CD14-positive monocyte (primary cell): ENCODE results near the gene MRPL45. TPM values are rescaled to one million over a fixed set of nuclear protein-coding genes. Genes with fewer than 3 reads are reported as not detected.

Source experiments
- DNase-seq, 3 donors: peaks; one replicate each; pipeline ENCODE4 v3.0.0-alpha.2; 2011 to 2022
- H2AFZ ChIP-seq: 2 replicates; pipeline ENCODE4 v1.6.0; 2012; ENCODE audit warnings: mild to moderate bottlenecking, low read depth, low read length, inconsistent platforms; ENCODE audit not compliant: insufficient read depth, poor library complexity, severe bottlenecking
- H3K27ac ChIP-seq, 2 donors: 1 replicate in 1 of 2; 2 replicates in 1 of 2; pipeline ENCODE4 v1.5.1; 2012 to 2013; ENCODE audit warnings: low read length in 2 of 2, control low read depth in 1 of 2, inconsistent platforms in 1 of 2, low read depth in 1 of 2, mild to moderate bottlenecking in 1 of 2
- H3K27me3 ChIP-seq, 2 donors: one replicate each; pipeline versions ENCODE4 v1.6.0 to v1.6.1; 2011 to 2013; ENCODE audit warnings: low read length in 2 of 2; ENCODE audit not compliant: control insufficient read depth in 2 of 2, insufficient read depth in 2 of 2
- H3K36me3 ChIP-seq, 2 donors: replicated peaks in 1 of 2; 1 replicate in 1 of 2; 2 replicates in 1 of 2; pipeline versions ENCODE4 v1.5.1 to v1.6.1; 2012 to 2013; ENCODE audit warnings: low read length in 2 of 2, control low read depth in 1 of 2, inconsistent platforms in 1 of 2, mild to moderate bottlenecking in 1 of 2; ENCODE audit not compliant: insufficient read depth in 2 of 2, control insufficient read depth in 1 of 2
- H3K4me1 ChIP-seq, 2 donors: 1 replicate in 1 of 2; 2 replicates in 1 of 2; pipeline versions ENCODE4 v1.5.1 to v1.6.1; 2012 to 2013; ENCODE audit warnings: low read length in 2 of 2, control low read depth in 1 of 2, inconsistent platforms in 1 of 2, mild to moderate bottlenecking in 1 of 2, moderate library complexity in 1 of 2; ENCODE audit not compliant: insufficient read depth in 2 of 2, control insufficient read depth in 1 of 2
- H3K4me2 ChIP-seq: replicated peaks from 2 replicates; pipeline ENCODE3; 2012; ENCODE audit warnings: low read length, moderate library complexity, mild to moderate bottlenecking; ENCODE audit not compliant: poor library complexity, severe bottlenecking; ENCODE audit errors: extremely low read depth
- H3K4me3 ChIP-seq, 3 experiments: fragments of 200-600 bp in 1 of 3; sonication (generic) in 1 of 3; replicated peaks in 1 of 3; 1 replicate in 2 of 3; 2 replicates in 1 of 3; pipeline ENCODE4 v1.5.1; 2011 to 2013; ENCODE audit warnings: low read length in 3 of 3, mild to moderate bottlenecking in 3 of 3, control low read depth in 2 of 3, low read depth in 2 of 3, inconsistent platforms in 1 of 3, moderate library complexity in 1 of 3
- H3K79me2 ChIP-seq: 2 replicates; pipeline ENCODE4 v1.6.0; 2012; ENCODE audit warnings: mild to moderate bottlenecking, control low read depth, inconsistent platforms, low read length, moderate library complexity; ENCODE audit not compliant: insufficient read depth
- H3K9ac ChIP-seq: 2 replicates; pipeline ENCODE4 v1.6.0; 2017; ENCODE audit warnings: low read length, mild to moderate bottlenecking; ENCODE audit not compliant: insufficient read depth, poor library complexity, severe bottlenecking
- H3K9me3 ChIP-seq, 2 donors: replicated peaks in 1 of 2; 1 replicate in 1 of 2; 2 replicates in 1 of 2; pipeline versions ENCODE4 v1.5.1 to v1.6.1; 2012 to 2013; ENCODE audit warnings: low read length in 2 of 2, control low read depth in 1 of 2; ENCODE audit not compliant: control insufficient read depth in 1 of 2, insufficient read depth in 1 of 2
- H4K20me1 ChIP-seq: 2 replicates; pipeline ENCODE4 v1.6.0; 2012; ENCODE audit warnings: mild to moderate bottlenecking, low read length, control low read depth, moderate library complexity; ENCODE audit not compliant: insufficient read depth
- H3K27ac Mint-ChIP-seq, 7 donors: one replicate each; pipeline ENCODE4 v1.8.0; 2020; ENCODE audit warnings: mild to moderate bottlenecking in 7 of 7, mixed read lengths in 7 of 7, moderate library complexity in 6 of 7, inconsistent platforms in 2 of 7
- H3K27me3 Mint-ChIP-seq, 3 donors: one replicate each; pipeline ENCODE4 v1.8.0; 2021 to 2022; ENCODE audit warnings: low read depth in 3 of 3, mild to moderate bottlenecking in 3 of 3, mixed read lengths in 3 of 3, moderate library complexity in 3 of 3, inconsistent platforms in 1 of 3
- H3K36me3 Mint-ChIP-seq, 2 donors: one replicate each; pipeline ENCODE4 v1.8.0; 2020; ENCODE audit warnings: mixed read lengths in 2 of 2, inconsistent platforms in 1 of 2, mild to moderate bottlenecking in 1 of 2
- H3K4me1 Mint-ChIP-seq: one replicate; pipeline ENCODE4 v1.8.0; 2020; ENCODE audit warnings: mild to moderate bottlenecking, mixed read lengths
- H3K4me3 Mint-ChIP-seq, 2 donors: one replicate each; pipeline ENCODE4 v1.8.0; 2020; ENCODE audit warnings: mild to moderate bottlenecking in 2 of 2, mixed read lengths in 2 of 2, moderate library complexity in 1 of 2
- H3K9me3 Mint-ChIP-seq, 7 donors: one replicate each; pipeline ENCODE4 v1.8.0; 2020 to 2022; ENCODE audit warnings: mixed read lengths in 7 of 7, mild to moderate bottlenecking in 6 of 7, moderate library complexity in 6 of 7, inconsistent platforms in 2 of 7
- WGBS: methylation state at CpG from one replicate; pipeline ENCODE4 v1.1.5; 2013; ENCODE audit warnings: missing lambda C conversion rate; ENCODE audit not compliant: insufficient coverage; 5-methylcytosine and 5-hydroxymethylcytosine counted together
- intact Hi-C, 2 donors: fragments of 100-400 bp; cut with micrococcal nuclease; formaldehyde crosslinking; loops; one replicate each; pipeline versions ENCODE4 v1.15.0 to v1.15.1; 2023
- polyA plus RNA-seq, 3 donors: library from polyadenylated mRNA; depleted of rRNA in 1 of 3; unstranded in 2 of 3; stranded (reverse) in 1 of 3; fragments of 300-500 nt in 2 of 3; fragments of >200 nt in 1 of 3; fragmentation: Illumina TruSeq in 2 of 3; gene quantifications; 1 replicate in 2 of 3; 2 replicates in 1 of 3; pipeline ENCODE4 v1.2.3, GENCODE V29; 2012 to 2021
- TF ChIP-seq, protein P1 (sequence below): fragments of 200-600 bp; IDR thresholded peaks from one replicate; pipeline ENCODE4 v1.8.0; 2022; ENCODE audit warnings: antibody characterized with exemption, mild to moderate bottlenecking

The MRPL45 gene
- polyA plus RNA-seq, 3 donors, result 18.3 to 20.8 (median 19.8) TPM

DNA sequence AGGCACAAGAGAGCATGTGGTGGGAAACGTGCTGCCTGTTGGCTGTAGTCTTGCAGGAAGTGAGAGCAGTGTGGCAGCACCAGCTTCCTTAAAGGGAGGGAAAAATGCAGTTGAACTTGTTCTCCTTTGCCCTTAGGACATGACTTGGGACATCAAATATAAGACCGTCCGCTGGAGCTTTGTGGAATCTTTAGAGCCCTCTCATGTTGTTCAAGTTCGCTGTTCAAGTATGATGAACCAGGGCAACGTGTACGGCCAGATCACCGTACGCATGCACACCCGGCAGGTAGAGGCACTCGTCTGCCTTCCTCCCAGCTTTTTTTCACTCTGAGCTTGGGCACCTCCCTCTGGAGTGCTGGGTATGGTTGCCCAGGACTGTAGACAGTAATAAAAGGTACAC, 23.5 kb downstream of the MRPL45 start:
- Histone ChIP-seq H3K9ac (no peak overlapping the region), H4K20me1 (no peaks in the 10 kb centered on the region), H3K79me2 (no peaks in the 10 kb centered on the region), H3K27ac (no peak overlapping the region), H3K4me1 (peaks cover 14 to 17% of the 10 kb centered on the region in 2 donors), H3K4me2 (no peak overlapping the region), H3K9me3 (no peaks in the 10 kb centered on the region), H3K27me3 (no peaks in the 10 kb centered on the region), H3K36me3 (peaks cover 16 to 48% of the 10 kb centered on the region in 2 donors), H3K4me3 (no peak overlapping the region), H2AFZ (no peak overlapping the region)
- Mint-ChIP-seq H3K27me3 (no peaks in the 10 kb centered on the region), H3K4me1 (peaks cover 24% of the 10 kb centered on the region), H3K36me3 (peaks cover 41 to 58% of the 10 kb centered on the region in 2 donors), H3K9me3 (no peaks in the 10 kb centered on the region), H3K27ac (peak overlapping the region in 3 of 7 donors; percentile 1 to 67 (median 19)), H3K4me3 (no peak overlapping the region)
- TF ChIP-seq, protein P1, sequence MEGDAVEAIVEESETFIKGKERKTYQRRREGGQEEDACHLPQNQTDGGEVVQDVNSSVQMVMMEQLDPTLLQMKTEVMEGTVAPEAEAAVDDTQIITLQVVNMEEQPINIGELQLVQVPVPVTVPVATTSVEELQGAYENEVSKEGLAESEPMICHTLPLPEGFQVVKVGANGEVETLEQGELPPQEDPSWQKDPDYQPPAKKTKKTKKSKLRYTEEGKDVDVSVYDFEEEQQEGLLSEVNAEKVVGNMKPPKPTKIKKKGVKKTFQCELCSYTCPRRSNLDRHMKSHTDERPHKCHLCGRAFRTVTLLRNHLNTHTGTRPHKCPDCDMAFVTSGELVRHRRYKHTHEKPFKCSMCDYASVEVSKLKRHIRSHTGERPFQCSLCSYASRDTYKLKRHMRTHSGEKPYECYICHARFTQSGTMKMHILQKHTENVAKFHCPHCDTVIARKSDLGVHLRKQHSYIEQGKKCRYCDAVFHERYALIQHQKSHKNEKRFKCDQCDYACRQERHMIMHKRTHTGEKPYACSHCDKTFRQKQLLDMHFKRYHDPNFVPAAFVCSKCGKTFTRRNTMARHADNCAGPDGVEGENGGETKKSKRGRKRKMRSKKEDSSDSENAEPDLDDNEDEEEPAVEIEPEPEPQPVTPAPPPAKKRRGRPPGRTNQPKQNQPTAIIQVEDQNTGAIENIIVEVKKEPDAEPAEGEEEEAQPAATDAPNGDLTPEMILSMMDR, result no peak
- intact Hi-C loops, result no loop called here
- DNase-seq, result no peak
- WGBS, result 35% methylated on average over 4 of the region's 10 CpGs

DNA sequence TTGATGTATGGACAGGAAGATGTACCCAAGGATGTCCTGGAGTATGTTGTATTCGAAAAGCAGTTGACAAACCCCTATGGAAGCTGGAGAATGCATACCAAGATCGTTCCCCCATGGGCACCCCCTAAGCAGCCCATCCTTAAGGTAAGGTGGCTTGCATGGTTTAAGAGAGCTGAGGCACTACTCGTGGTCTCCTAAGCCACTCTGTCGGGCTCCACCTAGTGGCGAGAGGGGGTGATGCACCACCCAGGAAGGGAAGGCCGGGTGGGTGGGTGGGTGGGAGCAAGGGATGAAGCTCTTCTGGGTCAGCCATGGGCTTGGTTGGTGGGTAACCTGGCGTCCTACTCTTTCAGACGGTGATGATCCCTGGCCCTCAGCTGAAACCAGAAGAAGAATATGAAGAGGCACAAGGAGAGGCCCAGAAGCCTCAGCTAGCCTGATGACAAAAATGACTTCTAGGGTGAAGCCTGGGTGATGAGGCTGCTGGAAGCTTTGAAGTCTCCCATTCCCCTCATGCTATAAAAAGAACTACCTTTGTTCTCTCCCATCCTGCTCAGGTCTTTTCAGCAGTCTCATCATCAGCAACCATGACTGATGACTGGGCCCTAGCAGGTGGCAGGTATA, 25.3 kb downstream of the MRPL45 start:
- H3K4me3 Mint-ChIP-seq, result no peak overlapping the region
- H3K27ac Mint-ChIP-seq, result no peak overlapping the region

More for the DNA sequence above, 25.3 kb downstream of the MRPL45 start:
- H3K4me1 Mint-ChIP-seq, result peaks cover 42% of the 10 kb centered on the region
- no peaks in the 10 kb centered on the region for H3K9me3 ChIP-seq
- intact Hi-C loops, result no loop called here
- H3K27me3 ChIP-seq, result no peaks in the 10 kb centered on the region
- H3K4me1 ChIP-seq, result peaks cover 30 to 35% of the 10 kb centered on the region in 2 donors
- H4K20me1 ChIP-seq, result no peaks in the 10 kb centered on the region
- H3K36me3 ChIP-seq, result peaks cover 14 to 37% of the 10 kb centered on the region in 2 donors
- H3K36me3 Mint-ChIP-seq, result peaks cover 32 to 44% of the 10 kb centered on the region in 2 donors
- H3K79me2 ChIP-seq, result no peaks in the 10 kb centered on the region
- no peaks in the 10 kb centered on the region for H3K27me3 Mint-ChIP-seq
- 50% methylated on average over 2 of the region's 8 CpGs for WGBS
- H3K4me3 ChIP-seq, result no peak overlapping the region
- H3K27ac ChIP-seq, result no peak overlapping the region
- no peak overlapping the region for H2AFZ ChIP-seq
- TF ChIP-seq, protein P1, result peak; percentile 89
- peaks cover 0 to 2% (median 0%) of the 10 kb centered on the region in 7 donors for H3K9me3 Mint-ChIP-seq
- H3K9ac ChIP-seq, result no peak overlapping the region
- no peak overlapping the region for H3K4me2 ChIP-seq
- peak; percentile 40 to 50 (median 40) for DNase-seq
